Stimulated activated naive CD8-positive, alpha-beta T cell treated with anti-CD3 and anti-CD28 coated beads, Interleukin-15, Interleukin-2, amounts not matched to agents 100 ng/mL and 50 ng/mL, for 24 hours (primary cell): ENCODE data around the gene TRIM38.
"Not testable (repeated sequence)": the region's sequence is repeated elsewhere in the genome, so short reads cannot be mapped to it uniquely, and the experiment has no call there.

Experiments used
- H3K27ac Mint-ChIP-seq: one replicate; pipeline ENCODE4 v1.8.0; 2021; ENCODE audit warnings: mild to moderate bottlenecking, mixed read lengths
- H3K27me3 Mint-ChIP-seq: one replicate; pipeline ENCODE4 v1.8.0; 2021; ENCODE audit warnings: mixed read lengths
- H3K36me3 Mint-ChIP-seq: one replicate; pipeline ENCODE4 v1.8.0; 2021; ENCODE audit warnings: low read depth, mixed read lengths
- H3K4me1 Mint-ChIP-seq: one replicate; pipeline ENCODE4 v1.8.0; 2021; ENCODE audit warnings: low read depth, mixed read lengths
- H3K4me3 Mint-ChIP-seq: one replicate; pipeline ENCODE4 v1.8.0; 2021; ENCODE audit warnings: mild to moderate bottlenecking, mixed read lengths
- H3K9me3 Mint-ChIP-seq: one replicate; pipeline ENCODE4 v1.8.0; 2021; ENCODE audit warnings: mixed read lengths

TRIM38 gene

DNA sequence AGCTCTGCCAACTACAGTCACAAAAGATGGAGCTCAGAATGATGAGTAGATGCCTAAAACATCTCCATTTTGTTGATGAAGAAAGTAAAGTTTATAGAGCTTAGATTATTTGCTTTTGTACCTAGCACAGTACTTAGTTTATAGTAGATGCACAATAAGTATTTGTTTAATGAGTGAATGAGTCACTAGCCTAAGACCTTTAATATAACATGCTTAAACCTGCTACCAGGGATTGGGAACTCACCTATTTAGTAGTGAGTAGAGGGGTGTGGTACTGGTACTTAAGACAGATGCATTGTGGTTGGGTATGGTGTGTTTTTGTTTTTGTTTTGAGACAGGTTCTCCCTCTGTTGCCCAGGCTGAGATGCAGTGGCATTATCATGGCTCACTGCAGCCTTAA is 35.8 kb downstream of the TRIM38 start:
- H3K9me3 Mint-ChIP-seq: no peaks in the 10 kb centered on the region
- H3K36me3 Mint-ChIP-seq: peaks cover 20% of the 10 kb centered on the region
- H3K27me3 Mint-ChIP-seq: no peaks in the 10 kb centered on the region
- no peak overlapping the region for H3K27ac Mint-ChIP-seq
- peaks cover 10% of the 10 kb centered on the region for H3K4me1 Mint-ChIP-seq
- no peak overlapping the region for H3K4me3 Mint-ChIP-seq

DNA sequence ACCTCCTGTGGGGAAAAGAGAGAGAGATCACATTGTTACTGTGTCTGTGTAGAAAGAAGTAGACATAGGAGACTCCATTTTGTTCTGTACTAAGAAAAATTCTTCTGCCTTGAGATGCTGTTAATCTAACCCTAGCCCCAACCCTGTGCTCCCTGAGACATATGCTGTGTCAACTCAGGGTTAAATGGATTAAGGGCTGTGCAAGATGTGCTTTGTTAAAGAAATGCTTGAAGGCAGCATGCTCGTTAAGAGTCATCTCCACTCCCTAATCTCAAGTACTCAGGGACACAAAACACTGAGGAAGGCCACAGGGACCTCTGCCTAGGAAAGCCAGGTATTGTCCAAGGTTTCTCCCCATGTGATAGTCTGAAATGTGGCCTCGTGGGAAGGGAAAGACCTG is 36.6 kb downstream of the TRIM38 start:
- not testable (repeated sequence) for H3K27ac Mint-ChIP-seq, H3K27me3 Mint-ChIP-seq, H3K9me3 Mint-ChIP-seq, H3K4me3 Mint-ChIP-seq, H3K4me1 Mint-ChIP-seq
- peaks cover 20% of the 10 kb centered on the region for H3K36me3 Mint-ChIP-seq

- Mint-ChIP-seq H3K27me3 (no peaks in the 10 kb centered on the region), H3K9me3 (no peaks in the 10 kb centered on the region), H3K27ac (no peak overlapping the region), H3K4me3 (no peak overlapping the region), H3K4me1 (no peaks in the 10 kb centered on the region), H3K36me3 (peaks cover 20% of the 10 kb centered on the region)
Measured at GRCh38 chr6:26000366-26001144, 38.0 kb downstream of the TRIM38 start.

- H3K36me3 Mint-ChIP-seq: peaks cover 15% of the 10 kb centered on the region
- H3K27ac Mint-ChIP-seq: no peak overlapping the region
- H3K4me1 Mint-ChIP-seq: no peaks in the 10 kb centered on the region
- H3K27me3 Mint-ChIP-seq: no peaks in the 10 kb centered on the region
- no peaks in the 10 kb centered on the region for H3K9me3 Mint-ChIP-seq
- H3K4me3 Mint-ChIP-seq: no peak overlapping the region
Measured at GRCh38 chr6:26003102-26003694, 40.6 kb downstream of the TRIM38 start.

- no peak overlapping the region for H3K27ac Mint-ChIP-seq
- H3K27me3 Mint-ChIP-seq: no peaks in the 10 kb centered on the region
- no peaks in the 10 kb centered on the region for H3K9me3 Mint-ChIP-seq
- H3K36me3 Mint-ChIP-seq: peaks cover 2% of the 10 kb centered on the region
- no peaks in the 10 kb centered on the region for H3K4me1 Mint-ChIP-seq
- no peak overlapping the region for H3K4me3 Mint-ChIP-seq
Measured at GRCh38 chr6:26006086-26006939, 43.7 kb downstream of the TRIM38 start.

DNA sequence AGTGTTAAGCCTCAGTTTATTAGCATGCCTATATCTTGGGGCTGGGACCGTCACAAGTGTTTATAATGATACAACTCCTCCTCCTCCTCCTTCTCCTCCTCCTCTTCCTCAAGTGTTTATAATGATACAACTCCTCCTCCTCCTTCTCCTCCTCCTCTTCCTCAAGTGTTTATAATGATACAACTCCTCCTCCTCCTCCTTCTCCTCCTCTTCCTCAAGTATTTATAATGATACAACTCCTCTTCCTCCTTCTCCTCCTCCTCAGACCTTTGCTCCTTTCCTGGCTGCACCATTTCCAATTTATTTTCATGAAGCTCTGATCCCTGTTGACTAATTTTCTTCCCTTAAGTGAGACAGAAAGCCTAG is 44.3 kb downstream of the TRIM38 start:
- H3K4me1 Mint-ChIP-seq, H3K4me3 Mint-ChIP-seq, H3K27ac Mint-ChIP-seq: not testable (repeated sequence)

DNA sequence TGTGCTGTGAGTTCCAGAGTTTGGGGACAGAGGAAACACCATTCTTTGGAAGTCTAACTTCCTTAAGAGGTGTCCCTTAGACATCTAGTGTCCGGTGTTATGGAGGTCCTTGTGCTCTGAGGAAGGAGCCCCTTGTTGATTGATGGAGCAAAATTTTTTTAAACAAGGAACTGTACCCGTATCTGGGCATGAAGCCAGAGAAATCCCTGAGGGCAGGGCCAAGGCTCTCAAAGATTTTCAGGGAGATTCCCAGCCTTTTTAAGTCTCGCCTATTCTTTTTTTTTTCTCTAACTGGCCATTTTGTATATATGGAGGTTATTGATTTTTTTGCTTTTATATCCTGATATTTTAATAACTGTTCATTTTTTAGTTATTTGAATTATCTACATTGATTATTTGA is 45.9 kb downstream of the TRIM38 start:
- Mint-ChIP-seq H3K4me1 (no peaks in the 10 kb centered on the region), H3K27ac (no peak overlapping the region), H3K36me3 (no peaks in the 10 kb centered on the region), H3K27me3 (no peaks in the 10 kb centered on the region), H3K9me3 (no peaks in the 10 kb centered on the region), H3K4me3 (no peak overlapping the region)

More for the DNA sequence above, 44.3 kb downstream of the TRIM38 start:
- not testable (repeated sequence) for H3K9me3 Mint-ChIP-seq, H3K27me3 Mint-ChIP-seq, H3K36me3 Mint-ChIP-seq

DNA sequence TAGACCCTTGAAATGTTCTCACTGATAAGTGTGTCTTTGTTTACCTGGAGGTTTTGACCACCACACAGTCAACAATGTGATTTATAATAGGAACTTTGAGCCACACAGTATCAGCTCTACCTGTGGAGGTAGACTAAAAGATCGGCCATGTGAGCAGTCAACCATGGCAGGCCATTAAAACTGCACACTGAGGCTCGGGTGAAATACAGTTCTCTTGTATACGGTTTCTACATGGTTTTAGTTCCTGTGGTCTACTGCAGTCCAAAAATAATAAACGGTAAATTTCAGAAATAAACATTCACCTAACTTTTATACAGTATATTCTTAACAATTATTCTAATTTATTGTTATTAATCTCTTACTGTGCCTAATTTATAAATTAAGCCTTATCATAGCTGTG is 47.2 kb downstream of the TRIM38 start:
- no peaks in the 10 kb centered on the region for H3K4me1 Mint-ChIP-seq
- no peaks in the 10 kb centered on the region for H3K9me3 Mint-ChIP-seq
- no peaks in the 10 kb centered on the region for H3K36me3 Mint-ChIP-seq
- H3K27me3 Mint-ChIP-seq: no peaks in the 10 kb centered on the region
- H3K27ac Mint-ChIP-seq: no peak overlapping the region
- no peak overlapping the region for H3K4me3 Mint-ChIP-seq

- H3K27ac Mint-ChIP-seq: no peak overlapping the region
Measured at GRCh38 chr6:26012061-26012460, 49.5 kb downstream of the TRIM38 start.

GRCh38 chr6:26014386-26014785 is 51.8 kb downstream of the TRIM38 start:
- not testable (repeated sequence) for H3K27ac Mint-ChIP-seq, H3K27me3 Mint-ChIP-seq, H3K9me3 Mint-ChIP-seq, H3K36me3 Mint-ChIP-seq, H3K4me3 Mint-ChIP-seq
- peaks cover 22% of the 10 kb centered on the region for H3K4me1 Mint-ChIP-seq

More at GRCh38 chr6:26012061-26012460, 49.5 kb downstream of the TRIM38 start:
- Mint-ChIP-seq H3K4me3 (no peak overlapping the region), H3K4me1 (peaks cover 5% of the 10 kb centered on the region), H3K36me3 (no peaks in the 10 kb centered on the region), H3K27me3 (no peaks in the 10 kb centered on the region), H3K9me3 (no peaks in the 10 kb centered on the region)

GRCh38 chr6:26016245-26016962 is 53.8 kb downstream of the TRIM38 start:
- no peak overlapping the region for H3K27ac Mint-ChIP-seq
- H3K4me3 Mint-ChIP-seq: no peak overlapping the region
- peaks cover 27% of the 10 kb centered on the region for H3K4me1 Mint-ChIP-seq
- H3K9me3 Mint-ChIP-seq: no peaks in the 10 kb centered on the region
- no peaks in the 10 kb centered on the region for H3K36me3 Mint-ChIP-seq
- H3K27me3 Mint-ChIP-seq: no peaks in the 10 kb centered on the region

- Mint-ChIP-seq H3K27ac (peak overlapping the region; percentile 58), H3K36me3 (no peaks in the 10 kb centered on the region), H3K4me3 (peak overlapping the region; percentile 76), H3K27me3 (no peaks in the 10 kb centered on the region), H3K9me3 (no peaks in the 10 kb centered on the region), H3K4me1 (peaks cover 34% of the 10 kb centered on the region)
Measured at GRCh38 chr6:26016963-26017631, 54.5 kb downstream of the TRIM38 start.

- H3K27ac Mint-ChIP-seq: no peak overlapping the region
- peak overlapping the region; percentile 76 for H3K4me3 Mint-ChIP-seq
- H3K36me3 Mint-ChIP-seq: no peaks in the 10 kb centered on the region
Measured at GRCh38 chr6:26017632-26017966, 55.0 kb downstream of the TRIM38 start.

GRCh38 chr6:26019261-26019830 is 56.7 kb downstream of the TRIM38 start:
- Mint-ChIP-seq H3K36me3 (no peaks in the 10 kb centered on the region), H3K27me3 (no peaks in the 10 kb centered on the region), H3K27ac (no peak overlapping the region), H3K9me3 (no peaks in the 10 kb centered on the region), H3K4me3 (peak overlapping the region; percentile 56), H3K4me1 (peaks cover 46% of the 10 kb centered on the region)

More at GRCh38 chr6:26017632-26017966, 55.0 kb downstream of the TRIM38 start:
- Mint-ChIP-seq H3K27me3 (no peaks in the 10 kb centered on the region), H3K9me3 (no peaks in the 10 kb centered on the region), H3K4me1 (peaks cover 39% of the 10 kb centered on the region)
